MM.1S (cell line): ENCODE data around the gene TBCCD1.
"Not testable (repeated sequence)": the region's sequence is repeated elsewhere in the genome, so short reads cannot be mapped to it uniquely, and the experiment has no call there.

Experiments used
- DNase-seq: peaks from one replicate; pipeline ENCODE4 v3.0.0-alpha.2; 2015
- H2AFZ ChIP-seq: fragments of 300-600 bp; sonication (generic); 2 replicates; pipeline ENCODE4 v1.6.0; 2016; ENCODE audit warnings: antibody characterized with exemption, low read length
- H3F3A ChIP-seq: fragments of 300-600 bp; sonication (generic); 2 replicates; pipeline ENCODE4 v1.6.1; 2016; ENCODE audit warnings: mild to moderate bottlenecking, antibody characterized with exemption, low read length, moderate library complexity, mixed read lengths; ENCODE audit not compliant: insufficient read depth
- H3K27ac ChIP-seq: fragments of 300-600 bp; sonication (generic); 2 replicates; pipeline ENCODE4 v1.5.1; 2016; ENCODE audit warnings: mild to moderate bottlenecking, low read length
- H3K27me3 ChIP-seq: fragments of 300-600 bp; sonication (generic); replicated peaks from 2 replicates; pipeline ENCODE4 v1.6.0; 2016; ENCODE audit warnings: low read length; ENCODE audit not compliant: insufficient read depth
- H3K36me3 ChIP-seq: fragments of 300-600 bp; sonication (generic); replicated peaks from 2 replicates; pipeline ENCODE4 v1.6.1; 2016; ENCODE audit warnings: mild to moderate bottlenecking, low read length, mixed read lengths; ENCODE audit not compliant: insufficient read depth
- H3K4me1 ChIP-seq: fragments of 300-600 bp; sonication (generic); 2 replicates; pipeline ENCODE4 v1.6.1; 2016; ENCODE audit warnings: low read length, mixed read lengths
- H3K4me2 ChIP-seq: fragments of 300-600 bp; sonication (generic); 2 replicates; pipeline ENCODE4 v1.6.0; 2016; ENCODE audit warnings: low read depth, low read length
- H3K4me3 ChIP-seq: fragments of 300-600 bp; sonication (generic); 2 replicates; pipeline ENCODE4 v1.5.1; 2016; ENCODE audit warnings: low read length, mixed read lengths
- H3K79me2 ChIP-seq: fragments of 300-600 bp; sonication (generic); 2 replicates; pipeline ENCODE4 v1.6.1; 2016; ENCODE audit warnings: mixed run types, low read length, mixed read lengths
- H3K9ac ChIP-seq: fragments of 300-600 bp; sonication (generic); 2 replicates; pipeline ENCODE4 v1.6.1; 2016; ENCODE audit warnings: low read length, mixed read lengths
- H3K9me2 ChIP-seq: fragments of 300-600 bp; sonication (generic); replicated peaks from 2 replicates; pipeline ENCODE4 v1.6.1; 2016; ENCODE audit warnings: mild to moderate bottlenecking, low read length, mixed read lengths; ENCODE audit not compliant: insufficient read depth
- H3K9me3 ChIP-seq: fragments of 300-600 bp; sonication (generic); replicated peaks from 2 replicates; pipeline ENCODE4 v1.6.1; 2016; ENCODE audit warnings: mild to moderate bottlenecking, low read length, mixed read lengths; ENCODE audit not compliant: insufficient read depth
- H4K20me1 ChIP-seq: fragments of 300-600 bp; sonication (generic); 2 replicates; pipeline ENCODE4 v1.6.1; 2016; ENCODE audit warnings: mild to moderate bottlenecking, low read length, moderate library complexity, mixed read lengths; ENCODE audit not compliant: insufficient read depth
- CTCF ChIP-seq: fragments of 300-600 bp; sonication (generic); IDR thresholded peaks from 2 replicates; pipeline ENCODE4 v1.5.1; 2016; ENCODE audit warnings: antibody characterized with exemption, low read length, mixed read lengths
- EZH2 ChIP-seq: fragments of 300-600 bp; sonication (generic); optimal IDR thresholded peaks from 2 replicates; pipeline ENCODE3; 2017; ENCODE audit warnings: low read depth, mild to moderate bottlenecking, antibody characterized with exemption, low read length, mixed read lengths
- EZH2phosphoT487 ChIP-seq: fragments of 300-600 bp; sonication (generic); IDR thresholded peaks from 2 replicates; pipeline ENCODE4 v1.6.1; 2018; ENCODE audit warnings: antibody characterized with exemption, low read length

The TBCCD1 gene

DNA sequence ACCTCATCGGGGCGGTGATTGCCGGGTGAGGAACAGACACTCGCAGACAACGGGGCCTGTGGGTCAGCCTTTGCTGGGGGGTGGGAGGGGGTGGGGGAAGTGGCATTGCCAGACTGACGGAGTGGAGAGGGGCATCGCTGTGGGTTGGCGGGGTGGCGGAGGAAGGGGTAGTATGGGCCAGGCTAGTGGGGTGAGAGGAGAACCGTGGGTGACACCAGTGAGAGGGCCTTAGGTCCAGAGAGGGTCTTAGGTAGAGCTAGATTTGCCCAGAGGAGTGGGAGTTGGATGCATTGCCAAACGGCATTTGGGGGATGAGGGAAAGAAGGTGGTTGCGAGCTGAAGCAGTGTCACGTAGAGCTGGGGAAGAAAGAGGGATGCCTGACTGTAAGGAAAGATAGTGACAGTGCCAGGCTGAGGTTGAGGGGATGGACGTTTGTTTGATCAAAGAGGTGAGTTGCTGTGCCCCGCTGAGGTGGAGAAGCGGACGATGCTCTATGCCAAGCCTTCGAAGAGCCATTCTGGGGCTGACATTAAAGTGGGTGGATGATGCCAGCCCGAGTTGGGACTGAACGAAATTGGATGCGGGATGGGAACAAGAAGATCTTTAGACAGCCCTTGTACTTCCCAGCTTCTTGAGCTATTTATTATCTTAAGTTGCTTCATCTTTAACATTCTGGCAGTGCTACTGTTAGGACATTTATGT, 4.0 kb upstream of the TBCCD1 start:
- Histone ChIP-seq H3K27me3 (no peaks in the 10 kb centered on the region), H3K9me3 (no peaks in the 10 kb centered on the region), H4K20me1 (no peaks in the 10 kb centered on the region), H2AFZ (peak overlapping the region; percentile 75), H3K9ac (peak overlapping the region; percentile 92), H3K4me2 (peak overlapping the region; percentile 88), H3K4me3 (peak overlapping the region; percentile 83), H3K9me2 (no peaks in the 10 kb centered on the region), H3K4me1 (peaks cover 13% of the 10 kb centered on the region), H3K79me2 (peaks cover 65% of the 10 kb centered on the region), H3K36me3 (peaks cover 11% of the 10 kb centered on the region; the same call in 1 of the 2 replicates), H3K27ac (peak overlapping the region; percentile 60; the same call in 1 of the 2 replicates), H3F3A (peaks cover 28% of the 10 kb centered on the region)
- no peak for DNase-seq
- TF ChIP-seq EZH2phosphoT487 = no peak

DNA sequence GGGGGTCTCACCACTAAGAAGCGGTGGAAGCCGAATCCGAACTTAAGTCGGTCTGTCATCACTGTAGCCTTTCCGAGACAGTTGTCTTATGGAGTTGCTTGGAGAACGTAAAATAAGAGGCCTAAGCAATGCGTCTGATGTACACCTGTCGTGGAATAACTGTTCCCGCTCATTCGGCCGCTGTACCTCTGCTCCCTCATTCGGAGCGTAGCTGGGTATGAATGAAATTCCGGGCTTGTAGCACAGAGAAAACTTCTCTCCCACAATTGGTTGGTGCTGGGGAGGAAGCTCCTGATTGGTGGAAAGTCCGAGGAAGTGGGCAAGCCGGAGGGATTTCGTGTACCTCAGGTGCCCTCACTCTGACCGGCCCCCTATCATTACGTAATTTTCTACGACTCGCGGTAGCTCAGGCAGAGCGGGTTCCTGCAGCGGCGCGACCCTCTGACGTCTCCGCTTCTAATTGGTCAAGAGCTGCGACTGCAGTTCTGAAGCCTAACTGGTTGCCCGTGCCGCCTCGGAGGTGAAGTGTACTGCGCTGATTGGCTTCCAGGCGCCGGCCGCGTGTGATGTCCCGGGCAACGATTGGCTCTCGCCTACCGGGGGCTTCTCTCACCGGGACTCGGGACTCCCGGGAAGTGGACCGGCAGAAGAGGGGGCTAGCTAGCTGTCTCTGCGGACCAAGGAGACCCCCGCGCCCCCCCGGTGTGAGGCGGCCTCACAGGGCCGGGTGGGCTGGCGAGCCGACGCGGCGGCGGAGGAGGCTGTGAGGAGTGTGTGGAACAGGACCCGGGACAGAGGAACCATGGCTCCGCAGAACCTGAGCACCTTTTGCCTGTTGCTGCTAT, 3.2 kb upstream of the TBCCD1 start, which contains the start of gene DNAJB11:
Gene DNAJB11 (plus strand): TSS at position 625 of the 845 bp plus-strand sequence. CDS start 178 bp downstream, at position 803.
- Histone ChIP-seq H3K27me3 (no peaks in the 10 kb centered on the region), H3K27ac (peak within 1 kb of the TSS; percentile 60), H3F3A (peaks cover 28% of the 10 kb centered on the region), H3K9me3 (no peaks in the 10 kb centered on the region), H3K9ac (peak within 1 kb of the TSS; percentile 92), H3K9me2 (no peaks in the 10 kb centered on the region), H3K4me1 (peaks cover 13% of the 10 kb centered on the region), H3K79me2 (peaks cover 70% of the 10 kb centered on the region), H3K4me3 (peak within 1 kb of the TSS; percentile 83), H4K20me1 (no peaks in the 10 kb centered on the region), H2AFZ (peak within 1 kb of the TSS; percentile 75), H3K36me3 (peaks cover 7% of the 10 kb centered on the region; the same call in 1 of the 2 replicates), H3K4me2 (peak within 1 kb of the TSS; percentile 88)
- TF ChIP-seq EZH2 (no peak), CTCF (no peak), EZH2phosphoT487 (no peak)
- DNase-seq = peak; percentile 100

GRCh38 chr3:186569779-186570095, 2.6 kb upstream of the TBCCD1 start:
- Histone ChIP-seq H3K4me1 (peaks cover 13% of the 10 kb centered on the region), H4K20me1 (no peaks in the 10 kb centered on the region), H3K36me3 (peaks cover 7% of the 10 kb centered on the region; the same call in 1 of the 2 replicates), H3K27ac (peak overlapping the region; percentile 58), H3K4me3 (peak overlapping the region; percentile 67), H2AFZ (peak overlapping the region; percentile 29), H3F3A (peaks cover 28% of the 10 kb centered on the region), H3K79me2 (peaks cover 69% of the 10 kb centered on the region), H3K9me3 (no peaks in the 10 kb centered on the region), H3K9me2 (no peaks in the 10 kb centered on the region), H3K4me2 (peak overlapping the region; percentile 59), H3K9ac (peak overlapping the region; percentile 67), H3K27me3 (no peaks in the 10 kb centered on the region)
- TF ChIP-seq EZH2 (no peak), CTCF (no peak), EZH2phosphoT487 (no peak)
- no peak for DNase-seq

- Histone ChIP-seq H3K27ac (peak overlapping the region; percentile 58; the same call in 1 of the 2 replicates), H3K4me3 (peak overlapping the region; percentile 67)
Measured at GRCh38 chr3:186569361-186569760, 2.2 kb upstream of the TBCCD1 start.

More at GRCh38 chr3:186569361-186569760, 2.2 kb upstream of the TBCCD1 start:
- not testable (repeated sequence) for H3K27me3 ChIP-seq, H4K20me1 ChIP-seq, H3K9me2 ChIP-seq, DNase-seq, H3K36me3 ChIP-seq, H3K9me3 ChIP-seq
- Histone ChIP-seq H3K79me2 (peaks cover 65% of the 10 kb centered on the region), H3K4me2 (peak overlapping the region; percentile 59), H3F3A (peaks cover 28% of the 10 kb centered on the region), H2AFZ (peak overlapping the region; percentile 29; the same call in 1 of the 2 replicates), H3K4me1 (peaks cover 13% of the 10 kb centered on the region), H3K9ac (peak overlapping the region; percentile 67; the same call in 1 of the 2 replicates)
